Subcutaneous abdominal adipose tissue (tissue), 5 donors: ENCODE data around the gene GCSH.

Experiments used
- H3K27ac ChIP-seq: one replicate; pipeline ENCODE4 v1.7.0; 2013; ENCODE audit warnings: low read depth, mild to moderate bottlenecking, inconsistent platforms, low read length, moderate library complexity
- H3K27me3 ChIP-seq, 5 donors: one replicate each; pipeline ENCODE4 v1.7.0; 2013; ENCODE audit warnings: low read length in 5 of 5, inconsistent platforms in 1 of 5; ENCODE audit not compliant: control insufficient read depth in 5 of 5, insufficient read depth in 4 of 5
- H3K36me3 ChIP-seq, 5 donors: one replicate each; pipeline ENCODE4 v1.7.0; 2013; ENCODE audit warnings: low read length in 5 of 5; ENCODE audit not compliant: control insufficient read depth in 5 of 5, insufficient read depth in 5 of 5
- H3K4me1 ChIP-seq, 5 donors: one replicate each; pipeline ENCODE4 v1.7.0; 2013; ENCODE audit warnings: low read length in 5 of 5, mild to moderate bottlenecking in 3 of 5, moderate library complexity in 1 of 5; ENCODE audit not compliant: control insufficient read depth in 5 of 5, insufficient read depth in 5 of 5
- H3K4me3 ChIP-seq, 5 donors: one replicate each; pipeline ENCODE4 v1.7.0; 2013; ENCODE audit warnings: low read length in 5 of 5, low read depth in 1 of 5
- H3K9ac ChIP-seq, 5 donors: one replicate each; pipeline ENCODE4 v1.7.0; 2013; ENCODE audit warnings: low read length in 5 of 5, mild to moderate bottlenecking in 4 of 5, moderate library complexity in 3 of 5
- H3K9me3 ChIP-seq, 5 donors: one replicate each; pipeline ENCODE4 v1.7.0; 2013; ENCODE audit warnings: low read length in 5 of 5; ENCODE audit not compliant: control insufficient read depth in 5 of 5
- donor health status: healthy.
- donor health status: healthy.
- donor health status: healthy.
- donor health status: healthy.
- donor health status: healthy.

Gene GCSH

GRCh38 chr16:81106826-81107503, 10.8 kb upstream of the GCSH start:
- H3K36me3 ChIP-seq = peaks cover 0 to 9% (median 5%) of the 10 kb centered on the region in 5 donors
- no peak overlapping the region for H3K4me3 ChIP-seq
- no peaks in the 10 kb centered on the region for H3K27me3 ChIP-seq
- no peak overlapping the region for H3K27ac ChIP-seq
- no peaks in the 10 kb centered on the region for H3K4me1 ChIP-seq
- no peak overlapping the region for H3K9ac ChIP-seq
- H3K9me3 ChIP-seq = no peaks in the 10 kb centered on the region

GRCh38 chr16:81105946-81106345, 9.8 kb upstream of the GCSH start:
- Histone ChIP-seq H3K27me3 (no peaks in the 10 kb centered on the region), H3K4me3 (no peak overlapping the region), H3K9ac (no peak overlapping the region), H3K36me3 (peaks cover 0 to 9% (median 5%) of the 10 kb centered on the region in 5 donors), H3K27ac (no peak overlapping the region), H3K9me3 (no peaks in the 10 kb centered on the region), H3K4me1 (no peaks in the 10 kb centered on the region)

- Histone ChIP-seq H3K27ac (no peak overlapping the region), H3K4me3 (no peak overlapping the region), H3K4me1 (peaks cover 0 to 7% (median 4%) of the 10 kb centered on the region in 5 donors), H3K9ac (no peak overlapping the region), H3K9me3 (no peaks in the 10 kb centered on the region), H3K36me3 (peaks cover 0 to 3% (median 0%) of the 10 kb centered on the region in 5 donors), H3K27me3 (no peaks in the 10 kb centered on the region)
Observed at GRCh38 chr16:81101702-81102101, 5.5 kb upstream of the GCSH start.

GRCh38 chr16:81099958-81100357, 3.8 kb upstream of the GCSH start:
- Histone ChIP-seq H3K4me1 (peaks cover 0 to 17% (median 6%) of the 10 kb centered on the region in 5 donors), H3K27me3 (no peaks in the 10 kb centered on the region), H3K36me3 (no peaks in the 10 kb centered on the region), H3K27ac (no peak overlapping the region), H3K9me3 (no peaks in the 10 kb centered on the region), H3K9ac (no peak overlapping the region), H3K4me3 (no peak overlapping the region)

GRCh38 chr16:81097230-81097629, 1.0 kb upstream of the GCSH start:
- peaks cover 0 to 17% (median 9%) of the 10 kb centered on the region in 5 donors for H3K4me1 ChIP-seq
- no peak overlapping the region for H3K9ac ChIP-seq
- peak overlapping the region; percentile 80 for H3K27ac ChIP-seq
- H3K9me3 ChIP-seq = no peaks in the 10 kb centered on the region
- H3K27me3 ChIP-seq = no peaks in the 10 kb centered on the region
- no peaks in the 10 kb centered on the region for H3K36me3 ChIP-seq
- H3K4me3 ChIP-seq = peak overlapping the region in 3 of 5 donors; percentile 50 to 83 (median 55)

- Histone ChIP-seq H3K4me1 (peaks cover 0 to 17% (median 9%) of the 10 kb centered on the region in 5 donors), H3K4me3 (peak overlapping the region; percentile 41 to 83 (median 55)), H3K36me3 (no peaks in the 10 kb centered on the region), H3K27me3 (no peaks in the 10 kb centered on the region), H3K9me3 (no peaks in the 10 kb centered on the region), H3K27ac (peak overlapping the region; percentile 80), H3K9ac (peak overlapping the region in 1 of 5 donors; percentile 30)
Observed at GRCh38 chr16:81096715-81097208, 567 bp upstream of the GCSH start.

- Histone ChIP-seq H3K9ac (peak overlapping the region in 4 of 5 donors; percentile 68 to 84 (median 76)), H3K36me3 (no peaks in the 10 kb centered on the region), H3K27me3 (no peaks in the 10 kb centered on the region), H3K4me3 (peak overlapping the region; percentile 62 to 83 (median 73)), H3K4me1 (peaks cover 0 to 17% (median 9%) of the 10 kb centered on the region in 5 donors), H3K27ac (peak overlapping the region; percentile 81), H3K9me3 (no peaks in the 10 kb centered on the region)
Observed at GRCh38 chr16:81095653-81095952, 592 bp downstream of the GCSH start.

- Histone ChIP-seq H3K36me3 (peaks cover 0 to 3% (median 0%) of the 10 kb centered on the region in 5 donors), H3K9me3 (no peaks in the 10 kb centered on the region), H3K9ac (peak overlapping the region in 1 of 5 donors; percentile 41), H3K4me1 (peaks cover 0 to 17% (median 9%) of the 10 kb centered on the region in 5 donors), H3K27ac (peak overlapping the region; percentile 81), H3K27me3 (no peaks in the 10 kb centered on the region), H3K4me3 (peak overlapping the region in 4 of 5 donors; percentile 40 to 83 (median 58))
Observed at GRCh38 chr16:81094771-81095251, 1.4 kb downstream of the GCSH start.

- H3K36me3 ChIP-seq = peaks cover 8 to 18% (median 13%) of the 10 kb centered on the region in 5 donors
- H3K9me3 ChIP-seq = no peaks in the 10 kb centered on the region
- H3K4me3 ChIP-seq = no peak overlapping the region
- H3K4me1 ChIP-seq = no peaks in the 10 kb centered on the region
- H3K9ac ChIP-seq = no peak overlapping the region
- H3K27me3 ChIP-seq = no peaks in the 10 kb centered on the region
- H3K27ac ChIP-seq = no peak overlapping the region
Observed at GRCh38 chr16:81088836-81089235, 7.4 kb downstream of the GCSH start.

GRCh38 chr16:81081014-81081413, 15.2 kb downstream of the GCSH start:
- no peak overlapping the region for H3K9ac ChIP-seq
- peaks cover 0 to 19% (median 8%) of the 10 kb centered on the region in 5 donors for H3K36me3 ChIP-seq
- no peaks in the 10 kb centered on the region for H3K27me3 ChIP-seq
- H3K4me3 ChIP-seq = no peak overlapping the region
- H3K9me3 ChIP-seq = no peaks in the 10 kb centered on the region
- peaks cover 1 to 12% (median 10%) of the 10 kb centered on the region in 5 donors for H3K4me1 ChIP-seq
- no peak overlapping the region for H3K27ac ChIP-seq
